Measurements from ENCODE around the gene SERINC4.
"Not testable (repeated sequence)": the region's sequence is repeated elsewhere in the genome, so short reads cannot be mapped to it uniquely, and the experiment has no call there.

Gene SERINC4

DNA sequence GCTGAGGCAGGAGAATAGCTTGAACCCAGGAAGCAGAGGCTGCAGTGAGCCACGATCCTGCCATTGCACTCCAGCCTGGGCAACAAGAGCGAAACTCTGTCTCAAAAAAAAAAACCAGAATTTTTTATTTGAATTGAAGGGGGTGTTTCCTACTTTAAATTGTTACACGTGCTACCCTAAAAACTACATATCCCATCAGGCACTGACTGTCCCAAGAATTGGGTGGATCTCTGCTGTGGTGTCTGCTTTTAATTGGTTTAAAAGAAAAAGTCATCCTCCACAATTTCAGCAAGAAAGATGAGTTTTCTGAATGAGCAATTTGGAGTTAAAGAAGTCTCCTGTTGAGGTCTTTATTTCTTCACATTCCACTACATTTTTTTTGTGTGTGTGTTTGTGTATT lies 51.6 kb downstream of the SERINC4 start:
- DNase-seq = no peak

DNA sequence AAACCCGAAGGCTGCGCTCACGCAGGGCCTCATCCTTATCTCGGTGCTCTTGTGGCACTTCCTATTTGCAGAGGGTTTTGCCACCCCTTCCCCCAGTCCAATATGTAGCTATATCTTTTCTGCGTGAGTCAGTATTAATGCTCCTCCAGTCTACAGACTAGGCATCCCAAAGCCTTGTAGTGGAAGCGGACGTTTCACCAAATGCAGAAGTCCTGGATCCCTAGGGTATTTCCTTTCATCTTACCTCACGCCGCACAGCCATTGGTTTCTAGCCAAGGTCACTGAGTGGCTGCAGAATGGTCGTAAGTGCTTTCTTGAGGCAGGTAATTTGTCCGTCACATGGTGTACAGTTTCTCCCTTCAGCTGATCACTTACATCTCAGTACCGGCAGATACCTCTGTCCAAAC lies 53.1 kb downstream of the SERINC4 start:
- not testable (repeated sequence) for DNase-seq

DNA sequence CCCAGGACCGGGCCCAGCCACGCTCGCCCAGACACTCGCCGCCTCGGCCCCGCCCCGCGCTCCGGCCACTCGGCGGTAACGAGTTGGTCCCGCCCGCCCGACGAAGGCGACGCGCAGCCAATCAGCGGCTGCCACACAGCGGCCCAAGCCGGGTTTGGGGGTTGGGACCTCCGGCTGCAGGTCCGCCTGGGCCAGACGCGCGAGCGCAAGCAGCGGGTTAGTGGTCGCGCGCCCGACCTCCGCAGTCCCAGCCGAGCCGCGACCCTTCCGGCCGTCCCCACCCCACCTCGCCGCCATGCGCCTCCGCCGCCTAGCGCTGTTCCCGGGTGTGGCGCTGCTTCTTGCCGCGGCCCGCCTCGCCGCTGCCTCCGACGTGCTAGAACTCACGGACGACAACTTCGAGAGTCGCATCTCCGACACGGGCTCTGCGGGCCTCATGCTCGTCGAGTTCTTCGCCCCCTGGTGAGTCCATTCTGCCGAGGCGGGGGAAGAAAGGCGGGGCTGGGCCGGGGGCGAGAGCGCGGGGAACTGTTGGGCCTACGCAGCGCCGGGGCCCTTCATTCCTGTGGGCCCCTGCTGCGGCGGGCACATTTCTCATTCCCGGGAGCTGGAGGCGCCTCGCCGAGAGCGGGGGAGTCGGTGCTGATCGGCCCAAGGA lies 53.6 kb downstream of the SERINC4 start, which contains the start of gene PDIA3:
Gene PDIA3 (plus strand): TSS at position 194 of the 658 bp plus-strand sequence. CDS start 102 bp downstream, at position 296.
- peak; percentile 59 for DNase-seq

All from NCI-H1048 (cell line).